ENCODE measurements around the gene GPR158. TPM values are rescaled to one million over a fixed set of nuclear protein-coding genes. Genes with fewer than 3 reads are reported as not detected.

The GPR158 gene
- total and polyA plus RNA-seq, 4 donors, result 0.03 to 0.08 TPM; not detected in 2

GRCh38 chr10:25300073-25300472 lies 125.3 kb downstream of the GPR158 start:
- no peak overlapping the region for H3K4me3 ChIP-seq (ENCODE audit: low read depth in 1 of 3, low read length in 3 of 3)
- 58% methylated on average over 2 of the region's 2 CpGs for WGBS

GRCh38 chr10:25304606-25305005 lies 129.8 kb downstream of the GPR158 start:
- WGBS, result 66% methylated on average over 4 of the region's 4 CpGs
- peaks cover 0 to 8% (median 0%) of the 10 kb centered on the region in 4 donors for H3K9me3 ChIP-seq (ENCODE audit: control insufficient read depth in 4 of 4, low read length in 3 of 4)
- no peak overlapping the region for H3K27ac ChIP-seq (ENCODE audit: low read depth in 1 of 2, low read length in 2 of 2)
- H3K4me3 ChIP-seq (ENCODE audit: low read depth in 1 of 3, low read length in 3 of 3), result no peak overlapping the region
- no peak overlapping the region for H3K9ac ChIP-seq (ENCODE audit: low read depth in 1 of 2, low read length in 2 of 2)
- H3K27me3 ChIP-seq (ENCODE audit: control insufficient read depth in 4 of 4, insufficient read depth in 4 of 4, low read length in 3 of 4), result no peaks in the 10 kb centered on the region
- no peaks in the 10 kb centered on the region for H3K4me1 ChIP-seq (ENCODE audit: control insufficient read depth in 4 of 4, insufficient read depth in 4 of 4, low read length in 3 of 4)
- DNase-seq (ENCODE audit: low spot score), result no peak
- H3K36me3 ChIP-seq (ENCODE audit: control insufficient read depth in 4 of 4, insufficient read depth in 3 of 4, low read depth in 1 of 4, low read length in 3 of 4), result no peaks in the 10 kb centered on the region
- no peak for TF ChIP-seq RXRA (IDR thresholded peaks at IDR 0.05)
- no peak for TF ChIP-seq SP1 (IDR thresholded peaks at IDR 0.05)
- TF ChIP-seq REST (IDR thresholded peaks at IDR 0.05), result no peak
- TF ChIP-seq FOXA2 (IDR thresholded peaks at IDR 0.05), result no peak
- no peak for TF ChIP-seq GABPA (IDR thresholded peaks at IDR 0.05 in 1 of 2, conservative IDR thresholded peaks at IDR 0.05 in 1 of 2)
- no peak for TF ChIP-seq FOXA1 (IDR thresholded peaks at IDR 0.05)
- no peak for TF ChIP-seq JUND (IDR thresholded peaks at IDR 0.05)
- TF ChIP-seq ATF3 (IDR thresholded peaks at IDR 0.05), result no peak
- no peak for TF ChIP-seq ZBTB33 (IDR thresholded peaks at IDR 0.05)
- no peak for TF ChIP-seq MAX (IDR thresholded peaks at IDR 0.05)
- TF ChIP-seq NR2F2 (IDR thresholded peaks at IDR 0.05), result no peak
- TF ChIP-seq HNF4A (conservative IDR thresholded peaks at IDR 0.05), result no peak
- no peak for TF ChIP-seq TAF1 (conservative IDR thresholded peaks at IDR 0.05)
- no peak for TF ChIP-seq EGR1 (IDR thresholded peaks at IDR 0.05; ENCODE audit: low read depth in 2 of 2)
- no peak for TF ChIP-seq HNF4G (IDR thresholded peaks at IDR 0.05)
- TF ChIP-seq RAD21 (IDR thresholded peaks at IDR 0.05), result no peak

More at GRCh38 chr10:25300073-25300472, 125.3 kb downstream of the GPR158 start:
- Histone ChIP-seq H3K27me3 (ENCODE audit: control insufficient read depth in 4 of 4, insufficient read depth in 4 of 4, low read length in 3 of 4) (no peaks in the 10 kb centered on the region), H3K27ac (ENCODE audit: low read depth in 1 of 2, low read length in 2 of 2) (no peak overlapping the region), H3K36me3 (ENCODE audit: control insufficient read depth in 4 of 4, insufficient read depth in 3 of 4, low read depth in 1 of 4, low read length in 3 of 4) (no peaks in the 10 kb centered on the region), H3K4me1 (ENCODE audit: control insufficient read depth in 4 of 4, insufficient read depth in 4 of 4, low read length in 3 of 4) (no peaks in the 10 kb centered on the region), H3K9me3 (ENCODE audit: control insufficient read depth in 4 of 4, low read length in 3 of 4) (no peaks in the 10 kb centered on the region), H3K9ac (ENCODE audit: low read depth in 1 of 2, low read length in 2 of 2) (no peak overlapping the region)
- no peak for TF ChIP-seq MAX (IDR thresholded peaks at IDR 0.05)
- no peak for TF ChIP-seq HNF4A (conservative IDR thresholded peaks at IDR 0.05)
- no peak for TF ChIP-seq REST (IDR thresholded peaks at IDR 0.05)
- TF ChIP-seq YY1 (IDR thresholded peaks at IDR 0.05), result no peak
- no peak for TF ChIP-seq ATF3 (IDR thresholded peaks at IDR 0.05)
- no peak for DNase-seq (ENCODE audit: low spot score)
